ENCODE results near the gene EPB41L4B.

The EPB41L4B gene

DNA sequence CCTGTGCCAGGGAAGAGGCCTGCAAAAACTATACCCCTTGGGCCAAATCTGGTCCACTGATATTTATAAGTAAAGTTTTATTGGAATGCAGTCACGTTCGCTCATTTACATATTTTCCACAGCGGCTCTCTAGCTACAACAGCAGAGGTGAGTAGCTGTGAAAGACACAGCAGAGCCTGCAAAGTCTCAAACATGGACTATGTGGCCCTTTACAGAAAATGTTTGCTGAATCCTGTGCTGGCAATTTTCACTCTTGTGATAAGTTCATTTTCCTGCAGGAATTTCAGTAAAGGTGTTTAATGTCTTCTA is 70.1 kb downstream of the EPB41L4B start:
- no peak for ATAC-seq
- TF ChIP-seq ZNF565 (CRISPR knock-in tag; conservative IDR thresholded peaks at IDR 0.05; ENCODE audit: low read depth) (no peak), PPARA (CRISPR knock-in tag; IDR thresholded peaks at IDR 0.05; ENCODE audit: borderline replicate concordance) (no peak), OSR1 (CRISPR knock-in tag; IDR thresholded peaks at IDR 0.05) (no peak), ARNTL (CRISPR knock-in tag; IDR thresholded peaks at IDR 0.05; ENCODE audit: borderline replicate concordance, low read depth) (no peak), RARB (CRISPR knock-in tag; IDR thresholded peaks at IDR 0.05) (no peak), ZFP3 (CRISPR knock-in tag; IDR thresholded peaks at IDR 0.05) (no peak), ESRRG (CRISPR knock-in tag; IDR thresholded peaks at IDR 0.05) (no peak), TOX (CRISPR knock-in tag; IDR thresholded peaks at IDR 0.05; ENCODE audit: borderline replicate concordance) (no peak), ISL1 (CRISPR knock-in tag; IDR thresholded peaks at IDR 0.05) (no peak), POU6F1 (CRISPR knock-in tag; IDR thresholded peaks at IDR 0.05; ENCODE audit: borderline replicate concordance, low read depth) (no peak), CSDC2 (CRISPR knock-in tag; IDR thresholded peaks at IDR 0.05) (no peak), ZNF70 (CRISPR knock-in tag; IDR thresholded peaks at IDR 0.05) (no peak), ZC3H10 (CRISPR knock-in tag; IDR thresholded peaks at IDR 0.05) (no peak), TCF4 (CRISPR knock-in tag; IDR thresholded peaks at IDR 0.05; ENCODE audit: borderline replicate concordance) (no peak), BACH2 (CRISPR knock-in tag; IDR thresholded peaks at IDR 0.05; ENCODE audit: borderline replicate concordance) (no peak), ZNF8 (CRISPR knock-in tag; IDR thresholded peaks at IDR 0.05) (no peak), GLIS3 (CRISPR knock-in tag; IDR thresholded peaks at IDR 0.05) (no peak)
- TF ChIP-seq, protein P1, sequence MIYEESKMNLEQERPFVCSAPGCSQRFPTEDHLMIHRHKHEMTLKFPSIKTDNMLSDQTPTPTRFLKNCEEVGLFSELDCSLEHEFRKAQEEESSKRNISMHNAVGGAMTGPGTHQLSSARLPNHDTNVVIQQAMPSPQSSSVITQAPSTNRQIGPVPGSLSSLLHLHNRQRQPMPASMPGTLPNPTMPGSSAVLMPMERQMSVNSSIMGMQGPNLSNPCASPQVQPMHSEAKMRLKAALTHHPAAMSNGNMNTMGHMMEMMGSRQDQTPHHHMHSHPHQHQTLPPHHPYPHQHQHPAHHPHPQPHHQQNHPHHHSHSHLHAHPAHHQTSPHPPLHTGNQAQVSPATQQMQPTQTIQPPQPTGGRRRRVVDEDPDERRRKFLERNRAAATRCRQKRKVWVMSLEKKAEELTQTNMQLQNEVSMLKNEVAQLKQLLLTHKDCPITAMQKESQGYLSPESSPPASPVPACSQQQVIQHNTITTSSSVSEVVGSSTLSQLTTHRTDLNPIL (CRISPR knock-in tag; IDR thresholded peaks at IDR 0.05; ENCODE audit: low read depth) = no peak
- TF ChIP-seq, protein P2, sequence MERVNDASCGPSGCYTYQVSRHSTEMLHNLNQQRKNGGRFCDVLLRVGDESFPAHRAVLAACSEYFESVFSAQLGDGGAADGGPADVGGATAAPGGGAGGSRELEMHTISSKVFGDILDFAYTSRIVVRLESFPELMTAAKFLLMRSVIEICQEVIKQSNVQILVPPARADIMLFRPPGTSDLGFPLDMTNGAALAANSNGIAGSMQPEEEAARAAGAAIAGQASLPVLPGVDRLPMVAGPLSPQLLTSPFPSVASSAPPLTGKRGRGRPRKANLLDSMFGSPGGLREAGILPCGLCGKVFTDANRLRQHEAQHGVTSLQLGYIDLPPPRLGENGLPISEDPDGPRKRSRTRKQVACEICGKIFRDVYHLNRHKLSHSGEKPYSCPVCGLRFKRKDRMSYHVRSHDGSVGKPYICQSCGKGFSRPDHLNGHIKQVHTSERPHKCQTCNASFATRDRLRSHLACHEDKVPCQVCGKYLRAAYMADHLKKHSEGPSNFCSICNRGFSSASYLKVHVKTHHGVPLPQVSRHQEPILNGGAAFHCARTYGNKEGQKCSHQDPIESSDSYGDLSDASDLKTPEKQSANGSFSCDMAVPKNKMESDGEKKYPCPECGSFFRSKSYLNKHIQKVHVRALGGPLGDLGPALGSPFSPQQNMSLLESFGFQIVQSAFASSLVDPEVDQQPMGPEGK (CRISPR knock-in tag; IDR thresholded peaks at IDR 0.05; ENCODE audit: borderline replicate concordance) = no peak

- no peak for ATAC-seq
- TF ChIP-seq ZNF8 (CRISPR knock-in tag; IDR thresholded peaks at IDR 0.05) = no peak
- TF ChIP-seq ESRRG (CRISPR knock-in tag; IDR thresholded peaks at IDR 0.05) = no peak
- TF ChIP-seq POU6F1 (CRISPR knock-in tag; IDR thresholded peaks at IDR 0.05; ENCODE audit: borderline replicate concordance, low read depth) = no peak
- TF ChIP-seq ZNF70 (CRISPR knock-in tag; IDR thresholded peaks at IDR 0.05) = no peak
- TF ChIP-seq, protein P1 (CRISPR knock-in tag; IDR thresholded peaks at IDR 0.05; ENCODE audit: low read depth) = no peak
These were observed 70.5 kb downstream of the EPB41L4B start for GRCh38 chr9:109250311-109250741.

GRCh38 chr9:109249615-109250014 is 71.2 kb downstream of the EPB41L4B start:
- no peak for ATAC-seq
- TF ChIP-seq ESRRG (CRISPR knock-in tag; IDR thresholded peaks at IDR 0.05) = no peak
- no peak for TF ChIP-seq ZNF8 (CRISPR knock-in tag; IDR thresholded peaks at IDR 0.05)
- no peak for TF ChIP-seq ZNF565 (CRISPR knock-in tag; conservative IDR thresholded peaks at IDR 0.05; ENCODE audit: low read depth)
- TF ChIP-seq GLIS3 (CRISPR knock-in tag; IDR thresholded peaks at IDR 0.05) = no peak
- no peak for TF ChIP-seq ZNF70 (CRISPR knock-in tag; IDR thresholded peaks at IDR 0.05)
- TF ChIP-seq BACH2 (CRISPR knock-in tag; IDR thresholded peaks at IDR 0.05; ENCODE audit: borderline replicate concordance) = no peak
- no peak for TF ChIP-seq ARNTL (CRISPR knock-in tag; IDR thresholded peaks at IDR 0.05; ENCODE audit: borderline replicate concordance, low read depth)
- no peak for TF ChIP-seq RARB (CRISPR knock-in tag; IDR thresholded peaks at IDR 0.05)

DNA sequence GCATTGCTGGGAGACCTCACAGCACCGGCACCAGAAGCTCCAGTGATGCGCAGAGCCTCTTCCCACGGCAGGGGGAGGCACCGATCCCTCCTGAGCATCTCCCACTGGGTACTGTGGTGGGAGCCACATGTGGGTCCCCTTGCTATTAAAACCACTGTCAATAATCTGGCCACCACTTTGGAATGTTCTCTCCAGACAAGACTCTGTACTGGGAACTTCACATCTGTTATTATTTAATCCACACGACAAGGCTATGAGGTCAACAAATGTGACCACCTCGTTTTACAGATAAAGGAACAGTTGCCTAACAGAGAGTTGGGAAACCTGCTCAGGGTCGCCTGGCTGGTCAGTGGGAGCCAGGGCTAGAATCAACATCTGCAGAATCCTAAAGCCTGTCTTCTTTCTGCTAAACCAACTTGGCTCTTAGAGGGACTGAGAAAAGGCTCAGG is 72.7 kb downstream of the EPB41L4B start:
- peak; percentile 36; the same call in 2 of the 3 replicates for ATAC-seq
- no peak for TF ChIP-seq ZC3H10 (CRISPR knock-in tag; IDR thresholded peaks at IDR 0.05)
- no peak for TF ChIP-seq ISL1 (CRISPR knock-in tag; IDR thresholded peaks at IDR 0.05)
- TF ChIP-seq ZNF70 (CRISPR knock-in tag; IDR thresholded peaks at IDR 0.05) = no peak
- no peak for TF ChIP-seq SNAI2 (CRISPR knock-in tag; IDR thresholded peaks at IDR 0.05)
- no peak for TF ChIP-seq OSR1 (CRISPR knock-in tag; IDR thresholded peaks at IDR 0.05)
- TF ChIP-seq CSRNP3 (CRISPR knock-in tag; IDR thresholded peaks at IDR 0.05) = no peak
- no peak for TF ChIP-seq ZFP30 (CRISPR knock-in tag; IDR thresholded peaks at IDR 0.05)
- no peak for TF ChIP-seq GLIS3 (CRISPR knock-in tag; IDR thresholded peaks at IDR 0.05)
- TF ChIP-seq TCF4 (CRISPR knock-in tag; IDR thresholded peaks at IDR 0.05; ENCODE audit: borderline replicate concordance) = no peak
- no peak for TF ChIP-seq ZNF565 (CRISPR knock-in tag; conservative IDR thresholded peaks at IDR 0.05; ENCODE audit: low read depth)
- no peak for TF ChIP-seq TOX (CRISPR knock-in tag; IDR thresholded peaks at IDR 0.05; ENCODE audit: borderline replicate concordance)
